Stimulated activated CD4-positive, alpha-beta T cell treated with anti-CD3 and anti-CD28 coated beads, Interleukin-4, amount 100 ng/mL, for 1 hour (primary cell): ENCODE measurements around the gene RRP8.

Source experiments
- DNase-seq: peaks from one replicate; pipeline ENCODE4 v3.0.0-alpha.2; 2020

RRP8 gene

DNA sequence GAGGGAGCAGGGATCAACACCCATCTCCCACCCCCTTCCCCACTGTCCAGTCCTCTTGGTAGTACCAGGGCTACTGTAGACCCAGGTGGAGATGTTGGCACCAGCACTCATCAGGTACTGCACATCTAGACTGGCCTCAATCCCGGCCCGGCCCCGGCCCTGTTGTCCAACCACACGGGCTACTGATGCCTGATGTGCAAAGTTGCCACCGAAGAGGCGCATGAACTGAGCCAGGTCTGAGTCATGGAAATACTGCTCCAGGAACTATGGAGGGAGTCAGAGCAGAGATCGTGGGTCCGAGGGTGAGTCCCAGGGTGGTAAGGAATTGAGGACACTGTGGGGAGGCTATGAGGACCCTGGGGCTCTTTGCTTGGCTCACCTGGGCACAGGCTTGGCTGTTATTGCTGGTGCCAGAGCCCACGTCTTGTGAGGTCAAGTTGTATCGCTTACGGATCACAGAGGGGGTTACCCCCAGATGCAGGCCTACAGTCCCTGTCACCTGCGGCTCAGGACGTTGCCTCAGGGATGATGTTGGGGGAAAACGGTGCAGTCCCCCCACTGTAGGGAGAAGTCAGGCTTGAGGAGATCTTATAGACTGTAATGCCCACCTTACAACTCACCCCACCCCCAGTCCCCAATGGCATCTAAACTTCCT is 13.3 kb upstream of the RRP8 start:
- DNase-seq = no peak

DNA sequence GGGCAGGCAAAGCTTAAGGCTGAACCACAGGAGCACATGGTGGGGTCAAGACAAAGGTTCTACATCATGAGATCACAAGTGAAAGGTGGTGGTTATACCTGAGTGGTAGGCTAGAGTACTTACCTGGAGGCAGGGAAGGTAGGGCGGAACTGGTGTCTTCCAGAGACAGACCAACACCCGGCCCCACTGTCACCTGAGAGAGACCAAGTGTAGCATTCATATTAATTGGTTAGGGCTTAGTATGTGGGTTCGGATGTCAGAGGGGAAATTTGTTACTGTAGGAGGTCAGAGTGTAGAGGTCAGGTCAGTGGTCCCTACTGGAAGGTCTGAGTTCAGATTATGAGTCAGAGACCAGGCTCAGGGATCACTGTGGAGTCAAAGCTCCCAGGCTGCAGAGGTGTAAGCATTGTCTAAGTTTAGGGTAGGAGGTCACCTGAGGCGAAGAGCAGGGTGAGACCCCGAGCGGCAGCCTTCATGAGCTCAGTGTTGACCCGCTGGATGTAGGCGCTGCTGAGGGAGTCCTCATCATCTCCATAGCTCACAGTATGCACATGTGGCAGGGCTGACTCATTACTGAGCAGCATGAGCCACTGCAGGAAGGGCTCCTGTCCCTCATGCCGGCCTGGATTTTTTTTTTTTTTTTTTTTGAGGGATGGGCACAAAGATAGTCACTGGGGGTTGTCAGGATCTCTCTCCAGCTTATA is 12.6 kb upstream of the RRP8 start:
- no peak for DNase-seq

DNA sequence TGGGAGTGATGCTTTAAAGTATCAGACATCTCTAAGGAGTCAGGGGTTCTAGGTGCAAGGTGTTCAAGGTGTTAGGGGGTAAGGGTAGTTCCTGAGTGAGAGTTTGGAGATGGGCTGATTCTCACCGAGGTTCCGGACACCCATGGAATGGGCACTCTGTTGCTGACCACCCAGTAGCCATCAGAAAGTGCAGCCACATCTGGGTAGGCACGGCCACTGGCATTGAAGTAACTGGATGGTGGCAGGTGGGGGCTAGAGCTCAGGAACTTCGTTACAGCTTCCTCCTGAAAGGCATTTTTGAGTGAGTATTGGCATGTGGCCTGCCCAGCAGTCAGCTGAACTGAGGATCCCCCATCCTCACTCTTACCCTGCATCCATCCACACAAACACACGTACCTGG is 11.6 kb upstream of the RRP8 start:
- no peak for DNase-seq

DNA sequence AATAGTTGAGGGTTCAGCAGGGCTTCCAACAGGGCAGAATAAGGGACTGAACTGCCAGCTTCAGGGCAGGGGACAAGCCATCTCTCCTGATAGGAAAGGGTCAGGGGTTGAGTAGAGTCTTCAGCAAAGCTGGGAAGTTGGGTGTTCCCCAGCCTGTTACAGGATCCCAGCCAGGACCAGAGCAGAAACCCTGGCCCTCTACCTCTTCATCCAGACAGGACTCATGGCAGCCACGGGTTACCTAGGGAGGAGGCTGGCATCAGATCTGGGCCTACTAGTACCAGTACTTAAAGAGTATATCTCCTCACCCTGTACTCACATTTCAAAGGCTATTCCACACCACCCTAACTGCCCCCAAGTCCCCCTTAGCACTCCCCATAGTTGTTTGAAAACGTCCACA is 11.0 kb upstream of the RRP8 start:
- DNase-seq = no peak

DNA sequence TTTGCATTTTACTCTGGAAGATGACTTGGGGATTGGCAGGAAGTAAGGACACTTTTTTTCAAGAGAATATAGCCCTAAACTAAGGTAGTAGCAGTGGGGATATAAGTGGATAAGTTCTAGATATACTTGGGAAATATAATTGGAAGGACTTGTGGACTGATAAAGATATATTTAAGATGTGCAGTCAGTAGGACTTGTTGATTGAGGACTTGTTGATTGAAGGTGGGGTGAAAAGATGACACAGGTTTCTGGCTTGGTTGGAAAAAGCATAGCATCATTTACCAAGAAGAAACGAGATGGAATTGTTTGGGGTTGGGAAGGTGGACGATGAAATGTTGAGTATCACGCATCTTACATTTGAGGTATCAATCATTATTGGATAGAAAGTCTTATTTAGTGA is 10.1 kb upstream of the RRP8 start:
- DNase-seq = no peak

DNA sequence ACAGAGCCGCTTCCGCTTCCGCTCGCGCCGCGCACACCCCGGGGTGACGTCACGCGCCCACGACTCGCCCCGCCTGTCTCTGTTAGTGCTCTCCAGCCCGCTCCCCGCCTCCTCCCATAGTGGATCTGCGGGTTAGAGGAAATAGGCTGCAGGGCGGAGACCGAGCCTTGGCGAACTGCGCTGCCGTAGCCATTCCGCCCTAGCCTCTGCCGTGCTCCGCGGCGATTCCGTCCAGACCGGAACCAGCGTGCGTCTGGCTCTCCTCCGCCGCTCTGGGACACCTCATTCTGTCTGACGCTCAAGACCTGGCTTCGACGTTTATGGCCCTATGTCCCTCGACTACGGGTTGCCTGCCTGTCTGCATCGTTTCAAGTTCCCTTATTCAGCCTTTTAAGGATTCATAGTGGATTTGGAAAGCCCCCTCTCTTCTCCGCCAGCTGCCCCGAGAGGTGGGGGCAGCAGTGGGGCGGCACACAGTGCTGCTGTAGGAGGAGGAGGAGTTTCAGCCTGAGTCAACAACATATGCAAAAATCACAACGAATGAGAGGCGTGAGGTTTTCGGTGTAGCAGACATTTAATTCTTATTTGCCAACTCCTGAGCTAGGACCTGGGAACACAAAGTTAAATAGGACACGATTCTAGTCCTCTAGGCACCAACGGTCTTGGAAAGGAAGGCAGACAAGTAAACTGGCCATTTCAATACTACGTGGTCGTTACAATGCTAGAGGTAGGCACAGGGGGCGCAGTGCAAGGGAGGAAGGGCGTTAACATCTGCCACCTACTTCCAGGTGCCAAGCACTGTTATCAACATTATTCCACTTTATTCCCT is 9.0 kb upstream of the RRP8 start, which contains the start of gene TAF10:
Gene TAF10 (minus strand): TSS at position 4 of the 829 bp plus-strand sequence. CDS start 27 bp downstream, outside the sequence.
- peak; percentile 96 for DNase-seq

DNA sequence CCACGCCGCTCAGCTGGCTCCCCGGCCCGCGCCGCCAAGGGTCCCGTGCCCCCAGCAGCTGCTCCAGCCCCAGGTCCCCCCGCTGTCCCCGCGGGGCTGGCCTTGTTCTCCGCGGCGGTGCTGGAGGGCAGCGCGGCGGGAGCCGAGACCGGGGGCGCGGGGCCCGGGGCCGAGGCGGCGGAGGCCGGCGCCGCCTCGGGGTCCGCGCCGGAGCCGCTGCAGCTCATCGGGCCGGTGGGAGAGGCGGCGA is 8.5 kb upstream of the RRP8 start:
- DNase-seq = no peak

DNA sequence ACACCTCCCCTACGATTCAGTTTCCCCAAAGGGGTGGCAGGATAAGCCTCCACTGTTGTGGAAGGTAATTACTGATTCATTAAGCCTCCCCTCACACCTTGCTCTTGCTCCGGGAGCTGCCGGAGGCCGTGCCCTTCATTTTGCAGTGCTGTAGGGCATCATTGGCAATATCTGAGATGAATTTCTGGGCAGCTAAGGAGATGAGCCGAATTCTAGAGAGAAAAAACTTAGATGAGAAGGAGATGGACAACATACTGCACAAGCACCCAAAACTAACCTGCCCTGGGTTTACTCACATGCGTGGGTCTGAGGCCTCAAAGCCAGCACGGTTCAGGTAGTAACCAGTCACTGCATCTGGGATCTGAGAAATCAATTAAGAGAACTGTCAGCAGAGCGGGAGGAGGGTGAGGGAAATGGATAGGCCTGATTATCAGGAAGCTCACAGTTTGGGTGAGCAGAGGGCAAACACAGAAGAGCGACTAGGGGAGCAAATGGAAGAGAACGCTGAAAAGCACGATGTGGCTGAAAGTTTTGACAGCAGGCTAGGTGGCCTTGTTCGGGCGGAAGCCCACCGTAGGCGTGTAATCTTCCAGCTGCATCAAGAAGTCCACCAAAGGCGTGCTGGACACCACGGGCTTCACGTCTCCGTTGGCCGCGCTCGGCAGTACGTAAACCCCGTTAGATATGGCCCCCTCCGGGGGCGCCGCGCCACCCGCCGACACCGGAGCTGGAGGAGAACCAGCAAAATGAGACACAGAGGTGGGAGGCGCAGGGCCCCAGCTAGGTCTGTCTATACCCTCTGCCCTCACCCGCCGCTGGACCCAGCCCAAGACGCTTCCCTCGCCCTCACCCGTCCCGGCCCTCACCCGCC is 7.9 kb upstream of the RRP8 start:
- peak; percentile 36 for DNase-seq

DNA sequence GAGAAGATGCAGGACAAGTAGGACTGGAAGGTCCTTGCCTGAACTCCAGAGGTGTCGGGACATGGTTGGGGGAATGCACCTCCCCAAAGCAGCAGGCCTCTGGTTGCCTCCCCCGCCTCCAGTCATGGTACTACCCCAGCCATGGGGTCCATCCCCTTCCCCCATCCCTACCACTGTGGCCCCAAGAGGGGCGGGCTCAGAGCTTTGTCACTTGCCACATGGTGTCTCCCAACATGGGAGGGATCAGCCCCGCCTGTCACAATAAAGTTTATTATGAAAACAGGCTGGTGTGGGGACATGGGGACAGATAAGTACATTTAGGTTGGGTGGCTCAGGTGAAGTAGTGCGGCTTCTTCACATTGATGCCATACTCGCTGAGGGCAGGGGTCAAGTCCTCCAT is 7.2 kb upstream of the RRP8 start:
- no peak for DNase-seq

DNA sequence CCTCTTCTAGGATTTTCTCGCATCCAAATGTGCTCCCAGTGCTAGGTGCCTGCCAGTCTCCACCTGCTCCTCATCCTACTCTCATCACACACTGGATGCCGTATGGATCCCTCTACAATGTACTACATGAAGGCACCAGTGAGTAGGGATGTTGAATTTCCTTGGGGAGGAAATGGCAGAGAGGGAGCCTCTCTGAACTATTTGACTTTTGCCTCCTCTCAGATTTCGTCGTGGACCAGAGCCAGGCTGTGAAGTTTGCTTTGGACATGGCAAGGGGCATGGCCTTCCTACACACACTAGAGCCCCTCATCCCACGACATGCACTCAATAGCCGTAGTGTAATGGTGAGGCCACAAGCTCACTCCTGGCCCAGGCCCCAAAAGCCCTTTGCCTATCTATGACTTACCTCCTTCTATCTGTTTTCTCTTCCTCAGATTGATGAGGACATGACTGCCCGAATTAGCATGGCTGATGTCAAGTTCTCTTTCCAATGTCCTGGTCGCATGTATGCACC is 6.1 kb upstream of the RRP8 start:
- no peak for DNase-seq

DNA sequence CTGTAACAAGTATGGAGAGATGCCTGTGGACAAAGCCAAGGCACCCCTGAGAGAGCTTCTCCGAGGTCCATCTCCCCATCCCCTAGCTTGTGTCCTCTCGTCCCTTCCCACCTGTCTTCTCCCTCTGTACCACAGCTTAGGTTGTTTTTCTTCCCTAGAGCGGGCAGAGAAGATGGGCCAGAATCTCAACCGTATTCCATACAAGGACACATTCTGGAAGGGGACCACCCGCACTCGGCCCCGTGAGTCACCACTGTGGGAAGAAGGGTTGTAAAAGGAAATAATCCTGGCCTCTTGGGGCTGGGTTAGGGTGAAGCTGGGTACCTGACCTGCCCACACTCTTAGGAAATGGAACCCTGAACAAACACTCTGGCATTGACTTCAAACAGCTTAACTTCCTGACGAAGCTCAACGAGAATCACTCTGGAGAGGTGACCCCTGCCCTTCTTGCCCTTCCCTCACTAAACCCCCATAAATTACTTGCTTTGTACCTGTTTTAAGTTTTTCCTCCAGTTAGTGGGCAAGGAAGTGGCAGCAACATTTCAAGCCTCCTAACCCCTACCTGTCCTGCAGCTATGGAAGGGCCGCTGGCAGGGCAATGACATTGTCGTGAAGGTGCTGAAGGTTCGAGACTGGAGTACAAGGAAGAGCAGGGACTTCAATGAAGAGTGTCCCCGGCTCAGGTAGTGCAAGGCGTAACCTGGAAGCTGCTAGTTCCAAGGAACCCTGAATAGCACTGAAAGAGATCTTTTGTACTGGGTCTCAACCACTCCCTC is 5.5 kb upstream of the RRP8 start:
- DNase-seq = no peak

DNA sequence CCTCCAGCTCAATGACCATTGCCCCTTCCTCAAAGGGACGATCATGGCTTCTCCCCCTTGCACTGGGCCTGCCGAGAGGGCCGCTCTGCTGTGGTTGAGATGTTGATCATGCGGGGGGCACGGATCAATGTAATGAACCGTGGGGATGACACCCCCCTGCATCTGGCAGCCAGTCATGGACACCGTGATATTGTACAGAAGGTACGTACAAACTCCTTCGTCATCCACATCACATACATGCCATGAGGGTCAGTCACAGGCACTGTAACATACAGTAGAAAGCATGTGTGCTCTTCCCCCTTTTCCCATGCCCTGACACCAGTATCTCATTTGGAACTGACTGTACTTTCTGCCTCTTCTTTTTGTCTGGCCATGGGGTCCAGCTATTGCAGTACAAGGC is 4.6 kb upstream of the RRP8 start:
- DNase-seq = no peak

DNA sequence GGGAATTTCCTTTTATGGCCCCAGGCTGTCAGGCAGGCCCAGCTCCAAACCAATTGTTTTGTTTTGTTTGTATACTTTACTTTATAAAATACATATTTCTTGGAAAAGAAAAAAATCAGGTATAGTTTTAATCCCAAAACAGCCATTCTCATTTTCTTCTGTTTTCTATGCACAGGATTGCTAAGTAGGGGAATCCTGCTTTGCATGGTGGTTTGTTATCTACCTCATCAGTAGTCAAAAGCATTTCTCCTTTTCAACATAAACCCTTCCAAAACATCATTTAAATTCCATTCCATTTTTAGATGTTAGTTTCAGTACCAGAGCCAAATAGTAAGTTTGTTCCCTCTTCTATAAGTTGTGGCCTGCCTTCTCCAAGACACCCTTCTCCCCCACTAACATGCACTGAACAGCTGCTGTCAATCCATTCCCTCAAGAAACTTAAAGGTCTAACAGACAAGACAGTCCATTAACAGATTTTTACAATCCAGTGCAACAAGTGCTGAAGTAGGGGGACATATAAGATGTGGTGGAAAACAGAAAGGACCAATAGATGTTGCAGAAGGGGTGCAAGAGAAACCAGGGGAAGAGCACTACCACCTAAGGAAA is 3.9 kb upstream of the RRP8 start:
- DNase-seq = no peak

DNA sequence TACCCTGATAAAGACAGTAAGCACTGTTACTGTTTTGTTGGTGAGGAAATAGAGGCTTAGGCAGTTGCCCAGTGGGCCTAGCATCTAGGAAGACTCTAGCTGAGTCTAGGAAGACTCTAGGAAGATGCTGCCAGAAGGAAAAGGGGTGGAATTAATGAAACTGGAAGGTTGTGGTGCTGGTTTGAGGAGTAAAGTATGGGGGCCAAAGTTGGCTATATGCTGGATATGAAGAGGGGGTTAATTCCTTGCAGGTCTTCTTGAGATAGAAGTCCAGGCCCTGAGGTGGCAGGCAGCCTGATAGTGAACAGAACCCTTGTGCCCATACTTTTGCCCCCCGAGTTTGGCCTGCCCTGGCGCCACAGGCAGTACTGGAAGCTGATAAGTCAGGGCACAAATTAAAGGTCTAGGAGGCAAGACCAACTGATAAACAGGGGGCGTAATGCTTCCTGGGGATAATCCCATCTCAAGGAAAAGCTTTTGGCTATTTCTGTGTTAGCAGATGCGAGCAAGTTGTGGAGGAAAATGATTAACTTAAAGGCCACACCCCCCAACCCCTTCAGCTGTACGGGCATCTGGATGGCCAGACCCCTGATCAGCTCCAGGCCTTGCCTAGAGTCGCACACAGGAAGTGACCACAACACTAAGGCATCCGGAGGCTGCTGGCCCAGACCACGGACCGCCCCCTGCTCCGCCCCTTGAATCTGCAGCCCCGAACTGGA is 3.2 kb upstream of the RRP8 start:
- peak; percentile 24 for DNase-seq

DNA sequence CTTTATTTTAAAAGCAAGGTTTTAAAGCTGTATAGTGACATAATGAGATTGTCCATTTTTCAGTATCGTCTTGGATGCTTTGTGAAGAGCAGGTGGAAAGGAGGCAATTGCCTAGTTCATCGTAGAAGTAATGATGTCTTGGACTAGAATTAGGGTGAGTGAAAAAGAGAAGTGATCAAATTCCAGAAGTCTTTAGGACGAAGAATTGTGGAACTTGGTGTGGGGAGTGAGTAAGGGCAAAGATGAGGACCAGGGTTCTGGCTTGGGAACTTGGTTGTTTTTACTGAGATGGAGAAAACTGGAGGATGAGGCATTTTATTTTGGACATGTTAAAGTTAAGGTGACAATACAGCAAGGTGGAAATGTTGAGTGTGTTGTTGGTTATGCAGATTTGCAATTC is 1.4 kb upstream of the RRP8 start:
- no peak for DNase-seq

DNA sequence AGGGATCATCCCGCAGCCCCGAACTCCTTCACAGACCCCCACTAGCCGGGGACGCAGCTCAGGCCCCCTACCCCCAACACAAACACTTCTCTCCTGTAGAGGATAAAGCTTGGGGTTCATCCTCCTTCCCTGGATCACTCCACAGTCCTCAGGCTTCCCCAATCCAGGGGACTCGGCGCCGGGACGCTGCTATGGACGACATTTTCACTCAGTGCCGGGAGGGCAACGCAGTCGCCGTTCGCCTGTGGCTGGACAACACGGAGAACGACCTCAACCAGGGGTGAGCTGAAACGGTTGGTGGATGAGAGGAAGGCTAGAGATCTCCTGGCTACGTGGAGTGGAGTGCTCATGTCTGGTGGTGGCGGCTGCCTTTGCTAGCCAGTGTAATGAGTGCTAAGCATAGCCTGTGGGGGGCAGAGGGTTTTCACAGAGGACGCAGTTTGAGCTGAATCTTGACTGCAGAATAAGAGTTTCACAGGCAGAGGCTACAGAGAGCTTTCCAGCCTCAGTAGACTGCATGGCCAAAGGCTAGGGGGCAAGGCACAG is 738 bp upstream of the RRP8 start:
- DNase-seq = peak; percentile 45

DNA sequence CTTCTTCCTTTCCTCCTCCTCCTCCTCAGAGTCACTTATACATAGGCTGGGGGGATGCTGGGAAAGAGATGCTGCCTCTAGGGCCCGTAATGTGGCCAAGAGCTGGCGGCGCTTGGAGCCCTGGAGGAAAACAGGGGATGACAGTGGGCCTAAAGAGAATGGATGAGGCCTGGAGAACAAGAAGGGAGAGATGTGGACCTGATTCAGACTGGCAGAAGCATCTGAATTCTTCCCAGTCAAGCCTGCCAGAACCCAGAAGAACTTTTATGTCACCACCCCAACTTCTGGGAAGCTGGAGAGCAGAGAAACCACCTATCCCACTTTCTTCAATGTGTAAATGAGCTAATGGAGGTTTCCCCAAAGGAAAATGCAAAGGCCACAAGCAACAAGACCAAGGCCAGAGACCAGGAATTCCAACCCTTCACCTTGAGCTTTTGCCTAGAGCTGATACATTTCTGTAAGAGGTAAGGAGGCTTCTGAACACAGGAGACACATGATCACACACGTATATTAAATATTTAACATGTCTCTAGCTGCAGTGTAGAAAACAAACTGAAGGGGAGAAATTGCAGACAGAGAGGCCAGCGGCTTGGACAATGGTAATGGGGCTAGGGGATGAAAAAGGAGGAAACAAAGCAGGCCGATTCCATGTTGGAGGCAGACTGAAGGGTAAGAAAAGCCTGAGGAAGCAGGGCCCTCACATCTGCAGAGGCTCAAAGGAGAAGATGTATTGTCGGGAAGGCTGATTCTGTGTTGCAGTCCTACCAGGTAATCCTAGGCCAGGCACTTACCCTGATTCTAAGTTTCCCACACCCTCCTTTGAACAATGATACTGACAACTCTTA is 1.1 kb downstream of the RRP8 start:
- DNase-seq = no peak

DNA sequence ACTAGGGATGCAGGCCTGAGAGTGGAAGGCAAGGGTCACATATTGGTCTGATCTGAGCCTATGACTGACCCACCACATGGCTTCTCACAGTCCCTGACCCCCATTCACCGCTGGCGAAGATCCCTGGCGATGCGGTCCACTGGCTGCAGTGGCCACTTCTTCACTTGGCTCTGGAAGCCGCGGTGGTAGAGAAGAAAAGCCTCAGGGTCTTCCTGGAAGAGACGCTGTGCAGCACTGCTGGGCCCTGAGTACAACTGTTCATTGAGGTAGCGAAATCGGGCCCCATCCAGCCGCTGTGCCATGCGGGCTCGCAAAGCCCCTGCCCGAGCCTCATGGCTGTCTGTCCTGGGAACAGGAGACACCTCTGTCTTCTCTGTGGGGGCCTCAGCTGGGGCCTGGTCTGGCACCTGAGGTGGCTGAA is 2.4 kb downstream of the RRP8 start:
- DNase-seq = no peak

DNA sequence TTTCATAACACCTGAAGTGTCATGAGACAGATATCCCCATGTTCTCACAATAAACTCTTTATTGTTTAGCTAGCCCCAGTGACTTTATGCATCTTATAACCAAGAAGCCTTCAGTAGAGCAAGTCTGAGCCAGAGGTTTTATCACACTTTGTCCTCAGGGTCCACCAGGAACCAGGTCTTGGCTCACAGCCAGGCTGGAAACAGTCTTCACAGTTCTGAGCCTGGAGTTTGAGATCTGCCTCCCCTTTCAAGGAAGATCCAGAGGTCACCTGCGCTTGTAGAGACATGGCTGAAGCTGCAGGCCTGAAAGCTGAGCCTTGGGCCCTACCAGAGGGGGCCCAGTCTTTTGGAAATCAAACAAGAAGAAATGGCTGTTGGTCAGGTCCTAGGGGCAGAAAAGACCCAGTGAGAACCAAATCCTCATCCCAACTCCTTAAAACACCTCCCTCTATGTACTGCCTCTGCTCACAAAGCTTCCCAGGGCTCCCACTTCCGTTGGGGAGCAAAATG is 3.5 kb downstream of the RRP8 start:
- no peak for DNase-seq

DNA sequence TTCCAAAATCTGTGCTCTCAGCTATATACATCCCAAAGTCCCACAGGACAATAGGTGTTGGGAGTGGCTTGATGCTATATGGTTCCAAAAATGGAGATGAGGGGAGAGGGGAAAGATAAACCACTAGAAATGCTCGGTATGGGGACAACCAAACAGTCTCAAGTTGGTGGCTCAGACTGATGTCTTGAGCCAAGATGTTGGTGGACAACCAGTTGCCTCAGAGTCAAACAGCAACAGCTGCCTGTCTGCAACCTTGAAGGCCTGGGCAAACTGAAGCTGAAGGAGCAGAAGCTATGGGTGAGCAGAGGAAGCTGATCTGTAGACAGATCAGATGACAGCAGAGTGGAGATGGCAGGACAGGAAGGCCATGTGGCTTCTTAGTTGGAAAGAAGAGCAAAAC is 4.0 kb downstream of the RRP8 start:
- no peak for DNase-seq
